ENCODE data around the gene SLC27A2. TPM values are rescaled to one million over a fixed set of nuclear protein-coding genes. Genes with fewer than 3 reads are reported as not detected.

SLC27A2 gene
- polyA plus RNA-seq, 1 experiment = 0.11 TPM

- DNase-seq (ENCODE audit: low read depth, low spot score) = no peak
- Histone ChIP-seq H3K27me3 (ENCODE audit: control insufficient read depth, insufficient read depth, low read length) (peaks cover 4% of the 10 kb centered on the region), H3K9me3 (ENCODE audit: control insufficient read depth, insufficient read depth, low read length) (no peaks in the 10 kb centered on the region; the same call in 1 of the 2 replicates), H3K4me3 (ENCODE audit: low read depth, low read length) (no peak within 1 kb of the TSS), H3K27ac (ENCODE audit: low read depth, low read length) (no peak within 1 kb of the TSS)
- POLR2A ChIA-PET = no interaction called here
- CTCF ChIA-PET = no interaction called here
- no peak for TF ChIP-seq CTCF (IDR thresholded peaks at IDR 0.05; ENCODE audit: low read depth, low read length)
Measured at GRCh38 chr15:50265620-50266019, 83.6 kb downstream of the SLC27A2 start, which contains the start of gene HDC. TSS of gene HDC (minus strand) at chr15:50265726. CDS start at chr15:50265623, 103 bp downstream.

- TF ChIP-seq CTCF (IDR thresholded peaks at IDR 0.05; ENCODE audit: low read depth, low read length) = no peak
- peaks cover 4% of the 10 kb centered on the region for H3K27me3 ChIP-seq (ENCODE audit: control insufficient read depth, insufficient read depth, low read length)
- no peak overlapping the region for H3K4me3 ChIP-seq (ENCODE audit: low read depth, low read length)
- H3K27ac ChIP-seq (ENCODE audit: low read depth, low read length) = no peak overlapping the region
- ChIA-PET POLR2A (no interaction called here), CTCF (no interaction called here)
- H3K9me3 ChIP-seq (ENCODE audit: control insufficient read depth, insufficient read depth, low read length) = no peaks in the 10 kb centered on the region
- DNase-seq (ENCODE audit: low read depth, low spot score) = no peak
Measured at GRCh38 chr15:50267577-50267976, 85.6 kb downstream of the SLC27A2 start.

GRCh38 chr15:50275091-50275490 is 93.1 kb downstream of the SLC27A2 start:
- DNase-seq (ENCODE audit: low read depth, low spot score) = no peak
- TF ChIP-seq CTCF (IDR thresholded peaks at IDR 0.05; ENCODE audit: low read depth, low read length) = no peak
- Histone ChIP-seq H3K4me3 (ENCODE audit: low read depth, low read length) (no peak overlapping the region), H3K27ac (ENCODE audit: low read depth, low read length) (no peak overlapping the region), H3K27me3 (ENCODE audit: control insufficient read depth, insufficient read depth, low read length) (no peaks in the 10 kb centered on the region), H3K9me3 (ENCODE audit: control insufficient read depth, insufficient read depth, low read length) (no peaks in the 10 kb centered on the region)
- ChIA-PET POLR2A (no interaction called here), CTCF (no interaction called here)

GRCh38 chr15:50275908-50276307 is 93.9 kb downstream of the SLC27A2 start:
- no peak for TF ChIP-seq CTCF (IDR thresholded peaks at IDR 0.05; ENCODE audit: low read depth, low read length)
- H3K27me3 ChIP-seq (ENCODE audit: control insufficient read depth, insufficient read depth, low read length) = no peaks in the 10 kb centered on the region
- no peaks in the 10 kb centered on the region for H3K9me3 ChIP-seq (ENCODE audit: control insufficient read depth, insufficient read depth, low read length)
- CTCF ChIA-PET = no interaction called here
- POLR2A ChIA-PET = no interaction called here
- no peak for DNase-seq (ENCODE audit: low read depth, low spot score)
- H3K27ac ChIP-seq (ENCODE audit: low read depth, low read length) = no peak overlapping the region
- H3K4me3 ChIP-seq (ENCODE audit: low read depth, low read length) = no peak overlapping the region

- TF ChIP-seq CTCF (IDR thresholded peaks at IDR 0.05; ENCODE audit: low read depth, low read length) = no peak
- DNase-seq (ENCODE audit: low read depth, low spot score) = no peak
- Histone ChIP-seq H3K9me3 (ENCODE audit: control insufficient read depth, insufficient read depth, low read length) (no peaks in the 10 kb centered on the region), H3K27me3 (ENCODE audit: control insufficient read depth, insufficient read depth, low read length) (no peaks in the 10 kb centered on the region), H3K27ac (ENCODE audit: low read depth, low read length) (no peak overlapping the region), H3K4me3 (ENCODE audit: low read depth, low read length) (no peak overlapping the region)
- ChIA-PET POLR2A (no interaction called here), CTCF (no interaction called here)
Measured at GRCh38 chr15:50277370-50277769, 95.4 kb downstream of the SLC27A2 start.

Measured in AG04450 (cell line).